GM12891 (cell line): ENCODE results near the gene LEFTY1.

Experiments used
- POLR2AphosphoS5 ChIP-seq: IDR thresholded peaks from 2 replicates; pipeline ENCODE4 v1.6.1; 2011; ENCODE audit warnings: low read depth, low read length, control low read depth
- POU2F2 ChIP-seq: IDR thresholded peaks from 2 replicates; pipeline ENCODE4 v1.6.1; 2011; ENCODE audit warnings: low read depth, mild to moderate bottlenecking, control low read depth, low read length, moderate library complexity
- TAF1 ChIP-seq: IDR thresholded peaks from 2 replicates; pipeline ENCODE4 v1.6.1; 2011; ENCODE audit warnings: low read depth, low read length, control low read depth

DNA sequence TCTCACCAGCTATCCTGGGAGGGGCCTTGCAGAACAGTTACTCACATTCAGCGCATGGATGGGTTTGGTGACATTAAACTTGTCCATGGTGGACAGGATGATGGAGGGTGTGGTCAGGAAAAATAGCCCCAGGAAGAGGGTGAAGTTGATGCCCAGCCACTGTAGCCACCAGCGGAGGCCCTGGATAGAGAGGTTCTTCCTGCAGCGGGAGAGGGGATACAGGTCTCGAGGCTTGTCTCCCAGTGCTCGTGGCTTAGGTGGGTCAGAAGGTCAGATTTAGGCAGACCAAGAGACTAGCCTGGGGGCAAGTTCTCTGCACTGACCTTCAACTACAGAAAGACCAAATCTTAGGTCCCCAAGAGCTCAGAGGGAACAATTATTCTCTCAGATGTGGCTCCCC is 29.8 kb downstream of the LEFTY1 start:
- no peak for TF ChIP-seq TAF1
- TF ChIP-seq POLR2AphosphoS5: no peak
- no peak for TF ChIP-seq POU2F2
